Measurements from ENCODE around the gene SMIM33. TPM values are rescaled to one million over a fixed set of nuclear protein-coding genes. Genes with fewer than 3 reads are reported as not detected.

SMIM33 gene
- total and polyA plus RNA-seq, 2 donors (not counting 1 experiment from before 2014, with no cell fraction given) = not detected

GRCh38 chr5:139462586-139463276 lies 8.1 kb upstream of the SMIM33 start, which contains the start of gene ECSCR:
ECSCR (minus strand) TSS chr5:139462743; CDS start chr5:139462670, 73 bp downstream.
- Histone ChIP-seq H3K9ac (ENCODE audit: insufficient read depth, low read length) (no peak within 1 kb of the TSS), H4K20me1 (ENCODE audit: control insufficient read depth, extremely low read depth, insufficient read depth, low read length) (no peaks in the 10 kb centered on the region), H3K27ac (ENCODE audit: insufficient read depth, low read length) (no peak within 1 kb of the TSS), H3K9me3 (ENCODE audit: control insufficient read depth, insufficient read depth, low read depth, low read length) (no peaks in the 10 kb centered on the region), H3K4me3 (replicated peaks in 1 of 4; ENCODE audit: control extremely low read depth in 1 of 4, insufficient read depth in 1 of 4, low read depth in 3 of 4, low read length in 4 of 4) (no peak within 1 kb of the TSS), H3K79me2 (ENCODE audit: control insufficient read depth, insufficient read depth, low read length) (no peaks in the 10 kb centered on the region), H3K4me2 (ENCODE audit: extremely low read depth, insufficient read depth, low read length) (no peak within 1 kb of the TSS), H3K27me3 (ENCODE audit: control insufficient read depth, insufficient read depth, low read length) (no peaks in the 10 kb centered on the region), H3K36me3 (ENCODE audit: control insufficient read depth, insufficient read depth, low read length) (no peaks in the 10 kb centered on the region), H3K4me1 (ENCODE audit: control insufficient read depth, extremely low read depth, insufficient read depth, low read length) (no peaks in the 10 kb centered on the region), H2AFZ (ENCODE audit: low read length) (no peak within 1 kb of the TSS)
- TF ChIP-seq EZH2 (IDR thresholded peaks at IDR 0.05; ENCODE audit: low read length, missing control alignments) = no peak
- TF ChIP-seq CTCF (conservative IDR thresholded peaks at IDR 0.05 in 1 of 2, IDR thresholded peaks at IDR 0.05 in 1 of 2; ENCODE audit: low read depth in 1 of 2, low read length in 2 of 2) = no peak
- DNase-seq (ENCODE audit: low read depth in 2 of 2) = peak in 1 of 2 donors; percentile 37

- Histone ChIP-seq H3K27me3 (ENCODE audit: control insufficient read depth, insufficient read depth, low read length) (no peaks in the 10 kb centered on the region), H3K4me1 (ENCODE audit: control insufficient read depth, extremely low read depth, insufficient read depth, low read length) (no peaks in the 10 kb centered on the region), H2AFZ (ENCODE audit: low read length) (no peak overlapping the region), H3K36me3 (ENCODE audit: control insufficient read depth, insufficient read depth, low read length) (no peaks in the 10 kb centered on the region), H3K9me3 (ENCODE audit: control insufficient read depth, insufficient read depth, low read depth, low read length) (no peaks in the 10 kb centered on the region), H3K27ac (ENCODE audit: insufficient read depth, low read length) (no peak overlapping the region), H3K4me2 (ENCODE audit: extremely low read depth, insufficient read depth, low read length) (no peak overlapping the region), H3K79me2 (ENCODE audit: control insufficient read depth, insufficient read depth, low read length) (no peaks in the 10 kb centered on the region), H3K9ac (ENCODE audit: insufficient read depth, low read length) (no peak overlapping the region), H3K4me3 (replicated peaks in 1 of 4; ENCODE audit: control extremely low read depth in 1 of 4, insufficient read depth in 1 of 4, low read depth in 3 of 4, low read length in 4 of 4) (no peak overlapping the region), H4K20me1 (ENCODE audit: control insufficient read depth, extremely low read depth, insufficient read depth, low read length) (no peaks in the 10 kb centered on the region)
- no peak for TF ChIP-seq CTCF (conservative IDR thresholded peaks at IDR 0.05 in 1 of 2, IDR thresholded peaks at IDR 0.05 in 1 of 2; ENCODE audit: low read depth in 1 of 2, low read length in 2 of 2)
- TF ChIP-seq EZH2 (IDR thresholded peaks at IDR 0.05; ENCODE audit: low read length, missing control alignments) = no peak
- no peak for DNase-seq (ENCODE audit: low read depth in 2 of 2)
These were observed 2.3 kb upstream of the SMIM33 start for GRCh38 chr5:139468421-139468931.

GRCh38 chr5:139472386-139473030 lies 1.7 kb downstream of the SMIM33 start:
- Histone ChIP-seq H3K4me1 (ENCODE audit: control insufficient read depth, extremely low read depth, insufficient read depth, low read length) (peaks cover 11% of the 10 kb centered on the region), H2AFZ (ENCODE audit: low read length) (no peak overlapping the region), H3K36me3 (ENCODE audit: control insufficient read depth, insufficient read depth, low read length) (peaks cover 12% of the 10 kb centered on the region), H3K9ac (ENCODE audit: insufficient read depth, low read length) (no peak overlapping the region), H3K27ac (ENCODE audit: insufficient read depth, low read length) (no peak overlapping the region), H3K4me2 (ENCODE audit: extremely low read depth, insufficient read depth, low read length) (no peak overlapping the region), H3K4me3 (replicated peaks in 1 of 4; ENCODE audit: control extremely low read depth in 1 of 4, insufficient read depth in 1 of 4, low read depth in 3 of 4, low read length in 4 of 4) (no peak overlapping the region), H3K79me2 (ENCODE audit: control insufficient read depth, insufficient read depth, low read length) (no peaks in the 10 kb centered on the region), H3K27me3 (ENCODE audit: control insufficient read depth, insufficient read depth, low read length) (no peaks in the 10 kb centered on the region), H3K9me3 (ENCODE audit: control insufficient read depth, insufficient read depth, low read depth, low read length) (no peaks in the 10 kb centered on the region), H4K20me1 (ENCODE audit: control insufficient read depth, extremely low read depth, insufficient read depth, low read length) (no peaks in the 10 kb centered on the region)
- TF ChIP-seq CTCF (conservative IDR thresholded peaks at IDR 0.05 in 1 of 2, IDR thresholded peaks at IDR 0.05 in 1 of 2; ENCODE audit: low read depth in 1 of 2, low read length in 2 of 2) = no peak
- TF ChIP-seq EZH2 (IDR thresholded peaks at IDR 0.05; ENCODE audit: low read length, missing control alignments) = no peak
- no peak for DNase-seq (ENCODE audit: low read depth in 2 of 2)

All from fibroblast of lung (primary cell).